NCI-H82 (cell line): Measurements from ENCODE around the gene CCDC13.
"Not testable (repeated sequence)": the region's sequence is repeated elsewhere in the genome, so short reads cannot be mapped to it uniquely, and the experiment has no call there.

Experiments
- DNase-seq: peaks from one replicate; lab custom pipeline; 2025; lab: John Stamatoyannopoulos, UW

CCDC13 gene

GRCh38 chr3:42772670-42773408 lies at the start of gene CCDC13:
Gene CCDC13 (minus strand): TSS chr3:42773253. CDS start chr3:42758345, 14,908 bp downstream.
- DNase-seq, result peak; percentile 89

GRCh38 chr3:42822828-42823227 lies 49.8 kb upstream of the CCDC13 start:
- DNase-seq, result no peak

- no peak for DNase-seq
Observed at GRCh38 chr3:42820746-42821051, 47.6 kb upstream of the CCDC13 start.

GRCh38 chr3:42819351-42819965 lies 46.4 kb upstream of the CCDC13 start:
- peak; percentile 71 for DNase-seq

GRCh38 chr3:42815826-42816225 lies 42.8 kb upstream of the CCDC13 start:
- DNase-seq, result no peak

GRCh38 chr3:42814914-42815507 lies 42.0 kb upstream of the CCDC13 start:
- DNase-seq, result peak; percentile 68

- DNase-seq, result no peak
Observed at GRCh38 chr3:42814246-42814645, 41.2 kb upstream of the CCDC13 start.

GRCh38 chr3:42811118-42811883 lies 38.2 kb upstream of the CCDC13 start:
- not testable (repeated sequence) for DNase-seq

- not testable (repeated sequence) for DNase-seq
Observed at GRCh38 chr3:42810706-42811105, 37.7 kb upstream of the CCDC13 start.

- no peak for DNase-seq
Observed at GRCh38 chr3:42809202-42809601, 36.1 kb upstream of the CCDC13 start, which contains the start of gene ACKR2. Gene ACKR2 (plus strand): TSS chr3:42809445. CDS start chr3:42864503, 55,058 bp downstream.

GRCh38 chr3:42807929-42808328 lies 34.9 kb upstream of the CCDC13 start:
- no peak for DNase-seq

GRCh38 chr3:42805141-42805821 lies 32.2 kb upstream of the CCDC13 start:
- no peak for DNase-seq

- DNase-seq, result no peak
Observed at GRCh38 chr3:42804831-42805132, 31.7 kb upstream of the CCDC13 start.

- DNase-seq, result peak; percentile 95
Observed at GRCh38 chr3:42804106-42804830, 31.2 kb upstream of the CCDC13 start, which contains the start of gene HIGD1A. Gene HIGD1A (minus strand): TSS chr3:42804490. CDS start chr3:42794253, 10,237 bp downstream.

GRCh38 chr3:42803414-42804105 lies 30.5 kb upstream of the CCDC13 start:
- DNase-seq, result peak; percentile 68

- DNase-seq, result no peak
Observed at GRCh38 chr3:42802876-42803413, 29.9 kb upstream of the CCDC13 start.

GRCh38 chr3:42801784-42802183 lies 28.7 kb upstream of the CCDC13 start:
- no peak for DNase-seq

GRCh38 chr3:42801048-42801620 lies 28.1 kb upstream of the CCDC13 start:
- no peak for DNase-seq

- DNase-seq, result no peak
Observed at GRCh38 chr3:42800251-42800650, 27.2 kb upstream of the CCDC13 start.

GRCh38 chr3:42799376-42799775 lies 26.3 kb upstream of the CCDC13 start:
- DNase-seq, result no peak
